GM23248 (cell line): ENCODE measurements around the gene COG1.

Experiments used
- EZH2 ChIP-seq: fragments of 200-600 bp; sonication (generic); IDR thresholded peaks from 2 replicates; pipeline ENCODE4 v1.6.1; 2018; ENCODE audit warnings: antibody characterized with exemption, mild to moderate bottlenecking; ENCODE audit not compliant: insufficient read depth, poor library complexity, severe bottlenecking
- EZH2phosphoT487 ChIP-seq: fragments of 200-600 bp; sonication (generic); IDR thresholded peaks from 2 replicates; pipeline ENCODE4 v1.6.1; 2018; ENCODE audit warnings: antibody characterized with exemption, moderate library complexity, mild to moderate bottlenecking, low read depth; ENCODE audit not compliant: insufficient read depth

DNA sequence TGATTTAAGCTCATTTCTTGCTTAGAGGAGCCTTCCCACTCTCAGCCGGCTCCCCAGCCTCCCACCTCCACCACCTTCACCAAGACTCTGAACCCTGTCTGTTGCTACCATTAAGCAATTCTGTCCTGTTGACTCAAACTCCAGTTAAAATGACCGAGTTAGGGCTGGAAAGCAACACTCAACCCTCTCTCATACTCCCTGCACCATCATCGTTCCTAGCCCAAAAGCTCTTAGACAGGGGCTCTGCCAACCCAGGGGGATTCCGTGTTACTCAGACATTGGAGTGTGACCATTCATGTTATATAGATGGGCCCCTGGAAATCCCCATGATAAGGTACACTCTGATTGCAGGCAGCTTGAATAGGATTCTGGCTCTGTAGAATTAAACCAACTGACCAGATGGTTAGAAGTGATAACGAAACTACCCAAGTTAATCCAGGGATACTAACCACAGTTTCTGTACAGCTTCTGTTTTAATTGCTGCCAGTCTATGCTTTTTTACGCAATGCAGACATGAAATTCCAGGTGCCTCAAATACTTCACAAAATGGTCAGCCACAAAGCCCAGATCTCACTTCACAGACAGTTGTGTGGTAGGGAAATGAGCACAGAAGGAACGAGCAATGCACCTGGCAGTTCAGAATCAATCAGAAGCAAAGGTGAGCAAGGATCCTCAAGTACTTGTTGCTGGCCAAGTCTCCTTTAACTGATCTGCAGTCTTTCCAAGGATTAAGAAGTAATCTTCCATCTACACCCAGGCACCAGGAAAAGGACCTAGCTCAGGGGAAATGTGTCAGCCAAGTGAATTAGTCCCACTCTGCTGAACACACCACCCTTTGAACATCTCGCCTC is 25.9 kb upstream of the COG1 start:
- TF ChIP-seq EZH2phosphoT487 = no peak
- TF ChIP-seq EZH2 = no peak
